Aorta (tissue), 5 donors: ENCODE measurements around the gene PSTPIP1. TPM values are rescaled to one million over a fixed set of nuclear protein-coding genes. Genes with fewer than 3 reads are reported as not detected.
A peak's percentile ranks its signal among the peaks of the same experiment; 100 is the strongest.

Source experiments
- ATAC-seq: fragments of 200-7000 bp; cut with Tn5 transposase; one replicate; pipeline ENCODE4 v1.9.1; 2022; ENCODE audit warnings: moderate library complexity; ENCODE audit not compliant: low FRiP score
- DNase-seq, 2 donors: peaks; one replicate each; pipeline ENCODE4 v3.0.0-alpha.2; 2020
- H3K27ac ChIP-seq, 2 donors: one replicate each; pipeline ENCODE4 v1.5.1; 2013; ENCODE audit warnings: low read length in 2 of 2, mild to moderate bottlenecking in 2 of 2, moderate library complexity in 2 of 2, control low read depth in 1 of 2, inconsistent platforms in 1 of 2, low read depth in 1 of 2
- H3K27me3 ChIP-seq, 2 donors: one replicate each; pipeline ENCODE4 v1.6.1; 2013; ENCODE audit warnings: control low read depth in 1 of 2, low read length in 1 of 2, mild to moderate bottlenecking in 1 of 2, moderate library complexity in 1 of 2; ENCODE audit not compliant: insufficient read depth in 2 of 2, control insufficient read depth in 1 of 2
- H3K36me3 ChIP-seq, 2 donors: one replicate each; pipeline ENCODE4 v1.6.1; 2013; ENCODE audit warnings: control low read depth in 1 of 2, low read length in 1 of 2, mild to moderate bottlenecking in 1 of 2; ENCODE audit not compliant: insufficient read depth in 2 of 2, control insufficient read depth in 1 of 2
- H3K4me1 ChIP-seq, 2 donors: one replicate each; pipeline ENCODE4 v1.6.1; 2013; ENCODE audit warnings: low read length in 2 of 2, control low read depth in 1 of 2, mild to moderate bottlenecking in 1 of 2, moderate library complexity in 1 of 2; ENCODE audit not compliant: insufficient read depth in 2 of 2, control insufficient read depth in 1 of 2
- H3K4me3 ChIP-seq, 2 donors: one replicate each; pipeline ENCODE4 v1.5.1; 2013; ENCODE audit warnings: low read length in 2 of 2, control low read depth in 1 of 2, mild to moderate bottlenecking in 1 of 2
- H3K9me3 ChIP-seq: one replicate; pipeline ENCODE4 v1.6.1; 2013; ENCODE audit warnings: mild to moderate bottlenecking, low read length; ENCODE audit not compliant: control insufficient read depth
- WGBS, 2 donors: extraction: QIAGEN DNeasy Blood & Tissue Kit; methylation state at CpG; one replicate each; pipeline ENCODE4 v1.1.7; 2013; 5-methylcytosine and 5-hydroxymethylcytosine counted together
- intact Hi-C, 2 donors: fragments of 100-400 bp; cut with DNase I; formaldehyde crosslinking; loops; one replicate each; pipeline versions ENCODE4 v1.14.2 to v1.15.0; 2022
- polyA plus RNA-seq, 2 donors: library from polyadenylated mRNA; stranded (reverse); fragments of 200-250 nt; gene quantifications; one replicate each; pipeline ENCODE4 v1.2.3, GENCODE V29; 2013
- total RNA-seq, 2 donors: library from RNA; stranded (reverse); fragmentation: NEBNext Ultra II Directional; extraction: Animal tissue kit (Norgen Biotek cat#: 25700); gene quantifications; one replicate each; pipeline ENCODE4 v1.2.1, GENCODE V29; 2021
- donor health status: healthy with polysubstance abuse.
- donor health status: Bipolar disorder and iron deficiency.
- donor health status: DM: no; HTN: no; CAD: no.
- donor health status: DM: no; HTN: no; CAD: no.
- donor health status: DM: yes; HTN: yes; CAD: no.

The PSTPIP1 gene
- total and polyA plus RNA-seq, 4 donors: 14.1 to 42.9 (median 23.5) TPM

DNA sequence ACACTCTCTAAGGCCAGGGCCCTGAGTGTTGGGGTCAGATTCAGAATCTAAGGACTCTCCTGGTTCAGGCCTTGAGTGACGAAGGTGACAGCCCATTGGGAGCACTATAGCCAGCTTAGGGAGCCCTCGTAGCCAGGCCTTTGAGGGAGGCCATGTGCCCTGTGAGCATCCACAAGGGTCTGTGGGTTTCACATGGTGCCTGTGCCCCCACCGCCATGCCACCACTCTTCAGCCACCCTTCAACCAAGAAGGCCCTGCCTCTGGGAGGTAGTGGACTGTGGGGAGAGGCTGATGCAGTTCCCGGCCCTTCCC, 38.4 kb downstream of the PSTPIP1 start:
- DNase-seq (peak; percentile 40 to 43), ATAC-seq (no peak)
- WGBS, 2 donors: 89 to 96% methylated on average over 4 of the region's 4 CpGs
- intact Hi-C loops: no loop called here
- Histone ChIP-seq H3K4me3 (no peak overlapping the region), H3K27ac (no peak overlapping the region), H3K4me1 (no peaks in the 10 kb centered on the region), H3K27me3 (no peaks in the 10 kb centered on the region), H3K36me3 (peaks cover 2 to 3% of the 10 kb centered on the region in 2 donors), H3K9me3 (no peaks in the 10 kb centered on the region)

DNA sequence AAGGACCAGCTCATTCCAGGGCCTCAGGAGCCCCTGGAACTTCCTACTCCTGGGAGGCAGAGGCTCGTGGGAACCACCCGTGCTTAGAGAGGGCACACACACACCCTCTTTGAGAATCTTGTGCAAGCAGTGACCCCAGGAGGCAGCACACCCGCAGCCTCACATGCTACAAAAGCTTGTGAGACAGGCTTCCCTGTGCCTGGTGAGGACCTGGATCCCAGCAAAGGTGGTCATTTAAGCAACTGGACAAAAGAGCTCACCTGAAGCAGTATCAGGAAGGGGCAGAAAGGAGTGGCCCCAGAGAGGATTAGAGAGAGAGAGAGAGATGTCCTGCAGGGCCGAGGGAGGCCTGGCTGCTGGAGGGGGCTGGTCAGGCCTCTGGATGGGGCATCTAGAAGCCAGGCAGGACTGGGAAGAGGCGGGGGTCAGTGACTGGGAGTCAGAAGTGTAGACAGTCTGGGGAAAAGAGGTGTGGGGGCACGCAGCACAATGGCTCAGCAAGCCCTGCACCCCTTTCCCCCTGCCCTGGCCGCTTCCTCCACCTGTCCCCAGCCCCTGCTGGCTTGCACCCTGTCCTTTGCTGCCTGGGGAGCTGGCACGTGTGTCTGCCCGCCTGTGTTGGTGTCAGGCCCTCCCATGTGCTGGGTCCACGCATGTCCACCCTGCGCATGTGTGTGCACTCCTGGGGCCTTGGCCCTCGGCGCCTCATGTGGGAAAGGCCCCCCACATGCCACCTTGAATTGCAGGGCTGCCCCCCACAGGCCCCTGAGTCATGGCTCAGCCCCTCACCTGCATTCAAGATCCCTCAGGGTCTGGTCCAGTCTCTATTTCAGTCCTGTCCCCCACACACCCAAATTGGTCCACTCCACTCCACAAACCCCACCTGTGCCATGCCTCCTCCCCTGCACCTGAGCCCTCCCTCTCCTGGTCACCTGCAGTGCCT, 39.1 kb downstream of the PSTPIP1 start:
- H3K36me3 ChIP-seq: peaks cover 2 to 3% of the 10 kb centered on the region in 2 donors
- H3K27me3 ChIP-seq: no peaks in the 10 kb centered on the region
- 75 to 80% methylated on average over 13 of the region's 13 CpGs for WGBS, 2 donors
- DNase-seq (peak; percentile 37 to 51), ATAC-seq (no peak)
- no peak overlapping the region for H3K27ac ChIP-seq
- H3K4me3 ChIP-seq: no peak overlapping the region
- H3K4me1 ChIP-seq: no peaks in the 10 kb centered on the region
- no peaks in the 10 kb centered on the region for H3K9me3 ChIP-seq
- intact Hi-C loops: no loop called here

DNA sequence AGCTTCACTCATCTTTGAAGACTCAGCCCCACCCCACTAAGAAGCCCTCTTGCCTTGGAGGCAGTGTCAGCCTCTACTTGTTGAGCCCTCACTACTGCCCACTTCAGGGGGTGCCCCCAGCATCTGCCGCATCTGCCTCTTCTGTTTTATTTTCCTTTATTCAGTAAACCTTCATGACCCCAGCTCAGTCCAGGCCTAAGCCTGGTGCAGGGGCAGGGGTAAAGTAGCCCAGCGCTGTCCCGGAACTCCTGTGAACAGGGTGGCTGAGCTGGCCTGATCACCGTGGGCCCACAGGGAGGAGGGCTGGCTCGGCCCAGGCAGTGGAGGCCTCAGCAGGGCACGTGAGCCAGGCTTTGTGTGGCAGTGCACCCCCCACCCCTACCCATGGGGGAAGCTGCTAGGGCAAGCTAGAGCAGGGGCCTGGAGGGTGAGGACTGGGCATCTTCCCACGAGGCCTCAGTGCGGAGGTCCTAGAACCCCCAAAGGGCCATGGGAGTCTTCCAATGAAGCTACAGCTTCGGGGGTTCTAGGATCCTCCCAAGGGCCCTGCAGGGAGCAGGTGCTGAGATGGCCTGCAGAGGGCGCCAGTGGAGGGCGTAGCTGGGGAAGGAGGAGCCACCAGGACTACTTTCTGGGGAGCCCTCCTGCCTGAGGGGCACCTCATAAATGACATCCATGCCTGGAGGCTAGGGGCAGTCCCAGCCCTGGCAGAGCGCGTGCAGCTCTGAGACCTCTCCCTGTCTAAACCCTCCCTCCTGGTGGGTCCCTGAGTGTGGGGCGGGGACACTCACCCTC, 40.0 kb downstream of the PSTPIP1 start:
- H3K4me1 ChIP-seq: no peaks in the 10 kb centered on the region
- DNase-seq (peak; percentile 53 to 84), ATAC-seq (peak; percentile 23)
- no peak overlapping the region for H3K4me3 ChIP-seq
- WGBS, 2 donors: 53 to 59% methylated on average over 14 of the region's 14 CpGs
- no peaks in the 10 kb centered on the region for H3K27me3 ChIP-seq
- peaks cover 2 to 3% of the 10 kb centered on the region in 2 donors for H3K36me3 ChIP-seq
- H3K9me3 ChIP-seq: no peaks in the 10 kb centered on the region
- intact Hi-C loops: no loop called here
- no peak overlapping the region for H3K27ac ChIP-seq

DNA sequence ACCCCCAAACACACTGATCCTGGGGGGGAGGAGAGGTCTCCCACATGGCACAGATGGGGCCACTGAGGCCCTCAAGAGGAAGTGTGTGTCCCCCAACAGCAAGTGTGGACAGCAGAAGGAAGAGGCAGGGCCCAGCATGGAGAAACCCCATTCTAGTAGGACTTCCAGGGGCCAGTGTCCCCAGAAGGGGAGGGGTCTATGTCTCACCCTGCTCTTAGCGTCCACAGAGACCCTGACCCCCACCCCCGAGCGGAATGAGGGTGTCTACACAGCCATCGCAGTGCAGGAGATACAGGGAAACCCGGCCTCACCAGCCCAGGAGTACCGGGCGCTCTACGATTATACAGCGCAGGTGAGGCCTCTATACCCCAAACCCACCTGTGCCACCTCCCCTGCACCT, 40.7 kb downstream of the PSTPIP1 start:
- H3K36me3 ChIP-seq: peaks cover 2 to 3% of the 10 kb centered on the region in 2 donors
- DNase-seq (peak; percentile 33 to 65), ATAC-seq (no peak)
- no peaks in the 10 kb centered on the region for H3K4me1 ChIP-seq
- no peaks in the 10 kb centered on the region for H3K27me3 ChIP-seq
- 91 to 93% methylated on average over 9 of the region's 9 CpGs for WGBS, 2 donors
- intact Hi-C loops: no loop called here
- no peaks in the 10 kb centered on the region for H3K9me3 ChIP-seq
- no peak overlapping the region for H3K27ac ChIP-seq
- no peak overlapping the region for H3K4me3 ChIP-seq

DNA sequence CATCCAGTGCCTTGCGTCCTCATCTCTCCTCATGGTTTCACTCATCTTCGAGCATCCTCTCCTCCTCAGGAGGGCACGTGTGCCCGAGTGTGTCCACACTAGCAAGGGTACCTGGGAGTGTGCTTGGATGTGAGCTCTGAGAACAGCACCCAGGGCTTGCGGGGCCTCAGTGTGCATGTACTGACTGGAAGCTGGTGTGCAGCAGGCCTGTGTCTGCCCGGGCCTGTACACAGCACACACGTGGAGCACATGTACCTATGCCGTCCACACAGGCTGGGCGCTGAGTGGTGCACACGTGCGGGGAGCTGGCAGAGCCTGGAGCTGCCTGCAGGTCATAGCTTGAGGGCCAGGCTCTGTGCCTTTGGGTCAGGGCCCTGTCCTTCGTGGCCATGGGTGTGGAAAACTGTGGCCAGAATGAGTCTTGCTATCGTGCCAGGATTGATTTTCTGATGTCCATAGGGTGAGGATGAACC, 41.1 kb downstream of the PSTPIP1 start:
- H3K27ac ChIP-seq: no peak overlapping the region
- intact Hi-C loops: no loop called here
- peaks cover 2 to 3% of the 10 kb centered on the region in 2 donors for H3K36me3 ChIP-seq
- no peak overlapping the region for H3K4me3 ChIP-seq
- H3K4me1 ChIP-seq: no peaks in the 10 kb centered on the region
- H3K27me3 ChIP-seq: no peaks in the 10 kb centered on the region
- ATAC-seq: peak; percentile 24
- DNase-seq: peak; percentile 45 to 55
- 74 to 78% methylated on average over 13 of the region's 13 CpGs for WGBS, 2 donors
- H3K9me3 ChIP-seq: no peaks in the 10 kb centered on the region

DNA sequence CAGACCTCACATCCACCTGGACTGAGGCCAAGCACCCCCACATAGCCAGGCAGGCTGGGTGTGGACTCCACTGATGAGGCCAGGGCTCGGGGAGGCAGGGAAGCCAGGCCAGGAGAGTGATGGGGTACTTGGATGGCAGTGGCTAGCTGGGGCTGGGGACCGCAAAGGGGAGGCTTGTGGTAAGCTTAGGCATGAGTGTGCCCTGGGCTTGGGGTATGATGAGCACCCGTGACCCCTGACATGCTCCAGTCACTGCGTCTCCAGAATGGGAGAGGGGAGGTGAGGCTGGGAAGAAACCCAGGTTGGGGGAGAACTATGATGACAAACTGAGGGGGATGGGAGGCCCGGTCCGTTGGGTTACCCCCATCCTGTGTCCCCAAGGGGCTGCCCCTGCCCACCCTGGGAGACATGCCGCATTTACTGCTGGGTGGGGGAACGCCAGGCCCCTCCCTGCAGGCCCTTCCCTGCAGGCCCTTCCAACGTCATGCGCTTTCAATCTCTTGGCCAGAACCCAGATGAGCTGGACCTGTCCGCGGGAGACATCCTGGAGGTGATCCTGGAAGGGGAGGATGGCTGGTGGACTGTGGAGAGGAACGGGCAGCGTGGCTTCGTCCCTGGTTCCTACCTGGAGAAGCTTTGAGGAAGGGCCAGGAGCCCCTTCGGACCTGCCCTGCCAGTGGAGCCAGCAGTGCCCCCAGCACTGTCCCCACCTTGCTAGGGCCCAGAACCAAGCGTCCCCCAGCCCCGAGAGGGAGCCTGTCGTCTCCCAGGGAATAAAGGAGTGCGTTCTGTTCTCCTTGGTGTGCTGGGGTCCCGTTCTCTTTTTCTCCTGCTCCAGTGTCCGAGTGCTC, 41.8 kb downstream of the PSTPIP1 start:
- Histone ChIP-seq H3K9me3 (no peaks in the 10 kb centered on the region), H3K4me3 (no peak overlapping the region), H3K27ac (no peak overlapping the region), H3K4me1 (no peaks in the 10 kb centered on the region), H3K36me3 (peaks cover 2 to 3% of the 10 kb centered on the region in 2 donors), H3K27me3 (no peaks in the 10 kb centered on the region)
- ATAC-seq (no peak), DNase-seq (peak; percentile 41 to 65)
- intact Hi-C loops: no loop called here
- WGBS, 2 donors: 82 to 85% methylated on average over 22 of the region's 22 CpGs

DNA sequence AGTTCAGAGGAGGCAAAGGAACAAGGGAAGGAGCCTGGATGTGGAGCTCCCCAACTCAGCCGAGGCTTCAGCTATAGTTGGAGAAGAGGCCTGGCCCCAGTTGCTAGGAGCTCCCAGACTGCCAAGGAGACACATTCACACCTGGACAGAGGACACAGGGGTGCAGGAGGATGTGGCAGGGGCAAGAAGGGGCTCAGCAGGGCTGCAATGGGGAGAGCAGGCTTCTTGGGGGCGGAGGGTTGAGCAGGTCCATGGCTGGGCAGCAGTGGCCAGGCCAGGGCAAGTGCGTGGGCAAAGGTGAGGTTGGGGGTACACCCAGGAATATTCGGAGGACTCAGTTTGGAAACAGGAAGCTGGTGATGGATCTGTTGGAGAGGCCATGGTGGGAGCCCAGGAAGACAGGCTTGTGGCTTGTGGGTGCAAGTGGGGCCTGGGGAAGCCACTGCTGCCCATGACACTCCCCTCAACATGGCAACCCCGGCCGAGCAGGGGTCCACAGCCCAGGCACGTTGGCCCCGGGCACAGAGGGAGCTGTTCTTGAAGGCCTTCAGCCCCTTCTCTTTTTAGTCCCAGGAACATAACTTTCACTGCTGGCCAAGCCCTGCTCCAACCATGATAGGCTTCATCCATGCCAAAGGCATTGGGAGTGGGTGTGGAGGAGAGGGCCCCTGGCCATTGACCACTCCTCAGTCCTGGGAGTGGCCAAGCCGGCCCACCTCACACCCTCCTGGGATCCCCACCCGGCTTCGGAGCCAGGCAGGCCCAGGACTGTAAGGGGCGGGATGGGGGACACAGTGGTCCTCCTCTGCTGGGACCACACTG, 42.7 kb downstream of the PSTPIP1 start:
- no peak overlapping the region for H3K27ac ChIP-seq
- no peaks in the 10 kb centered on the region for H3K4me1 ChIP-seq
- H3K9me3 ChIP-seq: no peaks in the 10 kb centered on the region
- no peak overlapping the region for H3K4me3 ChIP-seq
- WGBS, 2 donors: 90 to 91% methylated on average over 12 of the region's 12 CpGs
- ATAC-seq (no peak), DNase-seq (peak; percentile 43 to 74)
- H3K36me3 ChIP-seq: peaks cover 2 to 3% of the 10 kb centered on the region in 2 donors
- no peaks in the 10 kb centered on the region for H3K27me3 ChIP-seq
- intact Hi-C loops: no loop called here
